ENCODE measurements around the gene ANXA2. TPM values are rescaled to one million over a fixed set of nuclear protein-coding genes. Genes with fewer than 3 reads are reported as not detected.
A peak's percentile ranks its signal among the peaks of the same experiment; 100 is the strongest.

The ANXA2 gene
- total RNA-seq, 1 experiment from 2014 or later, result 6.7 TPM

GRCh38 chr15:60318216-60318867 lies 79.4 kb downstream of the ANXA2 start:
- DNase-seq, result no peak
- no peaks in the 10 kb centered on the region for H3K9me3 ChIP-seq (ENCODE audit: low read length)
- H4K20me1 ChIP-seq (ENCODE audit: insufficient read depth, low read depth, low read length), result no peaks in the 10 kb centered on the region
- H3K27me3 ChIP-seq (ENCODE audit: low read length), result no peaks in the 10 kb centered on the region; the same call in 1 of the 2 replicates
- no peak overlapping the region for H3K4me3 ChIP-seq (ENCODE audit: low read length)
- H3K9me2 ChIP-seq (replicated peaks; ENCODE audit: insufficient read depth, low read length), result no peaks in the 10 kb centered on the region
- H3K4me1 ChIP-seq (ENCODE audit: low read length), result no peaks in the 10 kb centered on the region
- H3K27ac ChIP-seq (ENCODE audit: low read length), result no peak overlapping the region
- no peaks in the 10 kb centered on the region for H3K79me2 ChIP-seq (ENCODE audit: low read length)
- no peaks in the 10 kb centered on the region for H3K36me3 ChIP-seq (ENCODE audit: insufficient read depth, low read length)
- H3K4me2 ChIP-seq (ENCODE audit: low read depth, low read length, poor library complexity, severe bottlenecking), result no peak overlapping the region
- no peak overlapping the region for H2AFZ ChIP-seq (ENCODE audit: low read length)
- H3K9ac ChIP-seq (ENCODE audit: low read length), result no peak overlapping the region

DNA sequence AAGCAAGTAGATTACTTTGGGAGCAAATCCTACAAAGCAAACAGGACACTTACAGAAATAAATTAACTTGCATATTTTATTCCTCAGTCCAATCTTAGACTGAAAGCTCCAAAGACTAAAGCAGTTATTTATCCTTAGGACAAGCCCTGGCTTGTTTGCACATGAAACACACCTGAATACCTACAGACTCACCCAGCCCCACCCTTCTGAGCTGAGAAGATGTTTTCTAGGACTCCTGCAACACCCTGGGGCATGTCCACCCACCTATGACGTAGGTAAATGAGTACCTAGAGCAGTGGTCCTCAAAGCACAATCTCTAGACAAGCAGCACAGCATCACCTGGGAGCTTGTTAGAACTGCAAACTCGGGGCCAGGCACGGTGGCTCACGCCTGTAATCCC lies 80.8 kb downstream of the ANXA2 start:
- no peak overlapping the region for H3K4me2 ChIP-seq (ENCODE audit: low read depth, low read length, poor library complexity, severe bottlenecking)
- no peaks in the 10 kb centered on the region for H4K20me1 ChIP-seq (ENCODE audit: insufficient read depth, low read depth, low read length)
- no peak overlapping the region for H2AFZ ChIP-seq (ENCODE audit: low read length)
- no peak overlapping the region for H3K4me3 ChIP-seq (ENCODE audit: low read length)
- no peaks in the 10 kb centered on the region for H3K9me2 ChIP-seq (replicated peaks; ENCODE audit: insufficient read depth, low read length)
- no peak for DNase-seq
- no peaks in the 10 kb centered on the region; the same call in 1 of the 2 replicates for H3K27me3 ChIP-seq (ENCODE audit: low read length)
- no peaks in the 10 kb centered on the region for H3K36me3 ChIP-seq (ENCODE audit: insufficient read depth, low read length)
- no peaks in the 10 kb centered on the region for H3K4me1 ChIP-seq (ENCODE audit: low read length)
- H3K27ac ChIP-seq (ENCODE audit: low read length), result no peak overlapping the region
- H3K9ac ChIP-seq (ENCODE audit: low read length), result no peak overlapping the region
- H3K9me3 ChIP-seq (ENCODE audit: low read length), result no peaks in the 10 kb centered on the region
- no peaks in the 10 kb centered on the region for H3K79me2 ChIP-seq (ENCODE audit: low read length)

DNA sequence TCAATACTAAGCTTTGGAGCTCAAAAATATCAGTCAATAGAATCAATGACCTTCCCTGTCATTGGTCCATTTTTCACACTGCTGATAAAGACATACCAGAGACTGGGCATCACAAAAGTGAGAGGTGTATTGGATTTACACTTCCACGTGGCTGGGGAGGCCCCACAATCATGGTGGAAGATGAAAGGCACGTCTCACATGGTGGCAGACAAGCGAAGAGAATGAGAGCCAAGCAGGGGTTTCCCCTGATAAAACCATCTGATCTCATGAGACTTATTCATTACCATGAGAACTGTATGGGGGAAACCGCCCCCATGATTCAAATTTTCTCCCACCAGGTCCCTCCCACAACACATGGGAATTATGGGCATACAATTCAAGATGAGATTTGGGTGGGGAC lies 81.9 kb downstream of the ANXA2 start:
- no peaks in the 10 kb centered on the region for H3K79me2 ChIP-seq (ENCODE audit: low read length)
- no peak for DNase-seq
- no peak overlapping the region for H3K27ac ChIP-seq (ENCODE audit: low read length)
- no peak overlapping the region for H3K9ac ChIP-seq (ENCODE audit: low read length)
- no peaks in the 10 kb centered on the region for H3K9me2 ChIP-seq (replicated peaks; ENCODE audit: insufficient read depth, low read length)
- H3K27me3 ChIP-seq (ENCODE audit: low read length), result no peaks in the 10 kb centered on the region; the same call in 1 of the 2 replicates
- no peaks in the 10 kb centered on the region for H3K4me1 ChIP-seq (ENCODE audit: low read length)
- no peaks in the 10 kb centered on the region for H3K36me3 ChIP-seq (ENCODE audit: insufficient read depth, low read length)
- H3K4me3 ChIP-seq (ENCODE audit: low read length), result no peak overlapping the region
- no peaks in the 10 kb centered on the region for H3K9me3 ChIP-seq (ENCODE audit: low read length)
- H2AFZ ChIP-seq (ENCODE audit: low read length), result no peak overlapping the region
- H4K20me1 ChIP-seq (ENCODE audit: insufficient read depth, low read depth, low read length), result no peaks in the 10 kb centered on the region
- no peak overlapping the region for H3K4me2 ChIP-seq (ENCODE audit: low read depth, low read length, poor library complexity, severe bottlenecking)

DNA sequence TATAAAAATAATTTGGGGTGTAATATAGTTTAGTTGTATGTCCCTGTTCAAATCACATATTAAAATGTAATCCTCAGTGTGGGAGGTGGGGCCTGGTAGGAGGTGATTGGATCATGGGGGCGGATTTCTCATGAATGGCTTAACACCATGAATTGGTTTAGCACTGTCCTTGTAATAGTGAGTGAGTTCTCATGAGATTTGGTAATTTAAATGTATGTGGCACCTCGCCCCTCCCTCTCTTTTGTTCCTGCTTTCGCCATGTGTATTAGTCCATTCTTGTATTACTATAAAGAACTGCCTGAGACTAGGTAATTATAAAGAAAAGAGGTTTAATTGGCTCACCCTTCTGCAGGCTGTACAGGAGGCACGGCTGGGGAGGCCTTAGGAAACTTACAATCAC lies 83.9 kb downstream of the ANXA2 start:
- Histone ChIP-seq H3K4me2 (ENCODE audit: low read depth, low read length, poor library complexity, severe bottlenecking) (no peak overlapping the region), H3K9me3 (ENCODE audit: low read length) (no peaks in the 10 kb centered on the region), H3K4me3 (ENCODE audit: low read length) (no peak overlapping the region), H3K9ac (ENCODE audit: low read length) (no peak overlapping the region), H3K27ac (ENCODE audit: low read length) (no peak overlapping the region), H3K4me1 (ENCODE audit: low read length) (no peaks in the 10 kb centered on the region), H3K9me2 (replicated peaks; ENCODE audit: insufficient read depth, low read length) (no peaks in the 10 kb centered on the region), H3K36me3 (ENCODE audit: insufficient read depth, low read length) (no peaks in the 10 kb centered on the region), H3K79me2 (ENCODE audit: low read length) (no peaks in the 10 kb centered on the region), H3K27me3 (ENCODE audit: low read length) (no peaks in the 10 kb centered on the region; the same call in 1 of the 2 replicates), H2AFZ (ENCODE audit: low read length) (no peak overlapping the region), H4K20me1 (ENCODE audit: insufficient read depth, low read depth, low read length) (no peaks in the 10 kb centered on the region)
- no peak for DNase-seq

DNA sequence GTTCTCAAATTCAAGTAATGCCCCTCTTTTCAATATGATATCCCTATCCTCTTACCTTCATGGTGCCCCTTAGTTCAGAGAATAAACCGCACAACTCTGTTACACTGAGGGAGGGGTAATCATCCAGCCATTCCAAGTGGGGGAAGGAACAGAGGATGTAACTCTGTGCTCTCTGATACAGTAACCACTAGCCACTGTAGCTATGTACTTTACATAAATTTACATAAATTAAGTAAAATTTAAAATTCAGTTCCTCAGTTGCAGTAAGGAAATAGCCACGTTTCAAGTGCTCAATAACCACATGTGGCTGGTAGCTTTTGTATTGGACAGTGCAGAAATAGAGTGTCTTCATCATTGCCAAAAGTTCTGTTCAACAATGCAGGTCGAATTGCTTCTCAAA lies 90.8 kb downstream of the ANXA2 start:
- H3K27ac ChIP-seq (ENCODE audit: low read length), result no peak overlapping the region
- H2AFZ ChIP-seq (ENCODE audit: low read length), result no peak overlapping the region
- no peak overlapping the region for H3K9ac ChIP-seq (ENCODE audit: low read length)
- no peak overlapping the region for H3K4me3 ChIP-seq (ENCODE audit: low read length)
- no peak overlapping the region for H3K4me2 ChIP-seq (ENCODE audit: low read depth, low read length, poor library complexity, severe bottlenecking)
- no peaks in the 10 kb centered on the region for H3K27me3 ChIP-seq (ENCODE audit: low read length)
- H3K9me2 ChIP-seq (replicated peaks; ENCODE audit: insufficient read depth, low read length), result no peaks in the 10 kb centered on the region
- no peaks in the 10 kb centered on the region for H3K79me2 ChIP-seq (ENCODE audit: low read length)
- H3K36me3 ChIP-seq (ENCODE audit: insufficient read depth, low read length), result no peaks in the 10 kb centered on the region
- no peaks in the 10 kb centered on the region for H3K9me3 ChIP-seq (ENCODE audit: low read length)
- no peaks in the 10 kb centered on the region for H4K20me1 ChIP-seq (ENCODE audit: insufficient read depth, low read depth, low read length)
- H3K4me1 ChIP-seq (ENCODE audit: low read length), result no peaks in the 10 kb centered on the region
- DNase-seq, result no peak

DNA sequence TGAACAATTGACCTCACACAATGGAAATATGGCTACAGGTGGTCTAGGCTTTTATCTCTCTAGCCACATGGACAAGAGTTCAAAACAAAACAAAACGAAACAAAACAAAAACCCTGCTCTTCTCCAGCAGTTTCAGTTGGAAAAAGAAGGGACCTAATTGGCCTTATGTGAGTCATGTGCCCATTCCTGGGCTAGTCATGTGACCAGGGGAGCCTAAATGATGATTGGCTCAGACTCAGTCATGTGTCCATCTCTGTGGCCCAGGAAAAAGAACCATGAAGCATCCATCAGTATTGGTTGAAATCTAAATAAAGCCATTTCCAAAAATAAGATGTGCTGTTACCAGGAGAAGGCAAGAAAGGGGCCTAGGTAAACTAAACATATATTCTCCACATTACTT lies 96.8 kb downstream of the ANXA2 start:
- H3K27ac ChIP-seq (ENCODE audit: low read length), result no peak overlapping the region
- no peaks in the 10 kb centered on the region for H3K9me3 ChIP-seq (ENCODE audit: low read length)
- no peaks in the 10 kb centered on the region for H3K9me2 ChIP-seq (replicated peaks; ENCODE audit: insufficient read depth, low read length)
- no peak overlapping the region for H2AFZ ChIP-seq (ENCODE audit: low read length)
- peak; percentile 42 for DNase-seq
- H3K4me2 ChIP-seq (ENCODE audit: low read depth, low read length, poor library complexity, severe bottlenecking), result no peak overlapping the region
- no peak overlapping the region for H3K4me3 ChIP-seq (ENCODE audit: low read length)
- no peaks in the 10 kb centered on the region for H3K4me1 ChIP-seq (ENCODE audit: low read length)
- no peaks in the 10 kb centered on the region for H4K20me1 ChIP-seq (ENCODE audit: insufficient read depth, low read depth, low read length)
- H3K36me3 ChIP-seq (ENCODE audit: insufficient read depth, low read length), result no peaks in the 10 kb centered on the region
- no peaks in the 10 kb centered on the region for H3K79me2 ChIP-seq (ENCODE audit: low read length)
- H3K9ac ChIP-seq (ENCODE audit: low read length), result no peak overlapping the region
- no peaks in the 10 kb centered on the region for H3K27me3 ChIP-seq (ENCODE audit: low read length)

DNA sequence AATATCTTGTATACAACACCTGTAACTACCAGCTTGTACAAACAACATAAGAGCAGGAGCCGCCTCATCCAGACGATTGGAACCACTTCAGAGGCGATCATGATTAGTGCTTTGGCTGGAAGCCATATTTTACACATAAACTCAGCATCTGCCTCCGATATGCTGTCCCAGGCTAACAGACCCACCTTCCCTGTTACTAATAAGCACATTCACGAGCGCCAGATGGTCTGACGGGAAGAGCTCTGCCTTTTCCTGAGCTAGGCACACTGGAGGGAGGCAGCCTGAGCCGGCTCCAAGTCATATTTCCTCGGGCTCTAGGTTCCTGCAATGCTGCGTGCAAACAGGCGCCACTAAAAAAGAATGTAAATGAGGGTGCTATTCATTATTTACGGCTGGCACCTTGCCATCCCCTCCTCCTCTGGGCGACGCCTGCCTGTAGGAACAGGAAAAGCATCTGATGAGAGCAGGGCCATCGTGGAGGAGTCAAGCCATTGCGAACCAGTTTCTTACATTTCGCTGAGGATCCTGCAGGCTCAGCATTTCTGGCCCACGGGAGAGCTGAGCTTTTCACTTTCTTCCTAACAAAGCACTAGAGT lies 98.2 kb downstream of the ANXA2 start:
- Histone ChIP-seq H3K4me1 (ENCODE audit: low read length) (no peaks in the 10 kb centered on the region), H3K27me3 (ENCODE audit: low read length) (no peaks in the 10 kb centered on the region), H3K36me3 (ENCODE audit: insufficient read depth, low read length) (no peaks in the 10 kb centered on the region), H3K4me3 (ENCODE audit: low read length) (no peak overlapping the region), H3K9me3 (ENCODE audit: low read length) (no peaks in the 10 kb centered on the region), H3K79me2 (ENCODE audit: low read length) (no peaks in the 10 kb centered on the region), H4K20me1 (ENCODE audit: insufficient read depth, low read depth, low read length) (no peaks in the 10 kb centered on the region), H3K9ac (ENCODE audit: low read length) (no peak overlapping the region), H3K27ac (ENCODE audit: low read length) (no peak overlapping the region), H3K4me2 (ENCODE audit: low read depth, low read length, poor library complexity, severe bottlenecking) (no peak overlapping the region), H3K9me2 (replicated peaks; ENCODE audit: insufficient read depth, low read length) (no peaks in the 10 kb centered on the region), H2AFZ (ENCODE audit: low read length) (no peak overlapping the region)
- DNase-seq, result no peak

Data from Karpas-422 (cell line).